Astrocyte of the spinal cord (primary cell): ENCODE data around the gene PABPC1L2B.
"Not testable (repeated sequence)": the region's sequence is repeated elsewhere in the genome, so short reads cannot be mapped to it uniquely, and the experiment has no call there.

Source experiments
- DNase-seq: peaks from one replicate; pipeline ENCODE4 v3.0.0; 2011; ENCODE audit warnings: low read depth, low spot score
- H3K4me3 ChIP-seq: 2 replicates; pipeline ENCODE4 v1.5.1; 2011; ENCODE audit warnings: low read depth, mild to moderate bottlenecking, low read length, moderate library complexity
- in situ Hi-C: cut with HindIII; loops from 2 replicates; pipeline ENCODE4 v1.10.0; 2017; ENCODE audit warnings: low sequenced_read_pairs
- TF ChIP-seq, protein P1 (sequence below): IDR thresholded peaks from 2 replicates; pipeline ENCODE4 v1.5.1; 2012; ENCODE audit warnings: low read depth, mild to moderate bottlenecking, low read length, inconsistent platforms

The PABPC1L2B gene

DNA sequence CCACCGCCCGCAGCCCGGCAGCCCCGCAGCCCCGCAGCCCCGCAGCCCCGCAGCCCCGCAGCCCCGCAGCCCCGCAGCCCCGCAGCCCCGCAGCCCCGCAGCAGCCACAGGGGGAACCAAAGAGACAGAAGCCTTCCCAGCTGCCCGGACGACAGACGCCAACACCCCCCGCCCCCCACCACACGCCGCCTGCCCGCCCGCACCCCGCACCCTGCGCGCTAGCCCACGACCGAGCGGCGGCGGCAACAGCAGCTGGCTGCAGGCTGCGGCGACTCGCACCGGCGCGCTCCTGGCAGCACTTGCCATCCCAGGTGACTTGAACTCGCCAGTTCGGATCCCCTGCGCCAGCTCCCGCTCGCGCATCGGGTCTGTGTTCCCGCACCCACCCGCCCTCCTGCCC, at the start of gene PABPC1L2B:
TSS of gene PABPC1L2B (plus strand) at position 207 of the 400 bp plus-strand sequence. CDS start 704 bp downstream, outside the sequence.
- in situ Hi-C loops, DNase-seq, H3K4me3 ChIP-seq: not testable (repeated sequence)

DNA sequence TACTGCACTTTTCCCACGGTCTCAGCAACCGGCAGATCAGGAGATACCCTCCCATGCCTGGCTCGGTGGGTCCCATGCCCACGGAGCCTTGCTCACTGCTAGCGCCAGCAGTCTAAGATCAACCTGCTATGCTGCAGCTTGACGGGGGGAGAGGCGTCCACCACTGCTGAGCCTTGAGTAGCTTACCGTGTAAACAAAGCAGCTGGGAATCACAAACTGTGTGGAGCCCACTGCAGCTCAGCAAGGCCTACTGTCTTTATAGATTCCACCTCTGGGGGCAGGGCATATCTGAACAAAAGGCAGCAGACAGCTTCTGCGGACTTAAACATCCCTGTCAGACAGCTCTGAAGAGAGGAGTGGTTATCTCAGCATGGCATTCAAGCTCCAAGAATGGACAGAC, 42.8 kb upstream of the PABPC1L2B start:
- DNase-seq, H3K4me3 ChIP-seq, in situ Hi-C loops: not testable (repeated sequence)

DNA sequence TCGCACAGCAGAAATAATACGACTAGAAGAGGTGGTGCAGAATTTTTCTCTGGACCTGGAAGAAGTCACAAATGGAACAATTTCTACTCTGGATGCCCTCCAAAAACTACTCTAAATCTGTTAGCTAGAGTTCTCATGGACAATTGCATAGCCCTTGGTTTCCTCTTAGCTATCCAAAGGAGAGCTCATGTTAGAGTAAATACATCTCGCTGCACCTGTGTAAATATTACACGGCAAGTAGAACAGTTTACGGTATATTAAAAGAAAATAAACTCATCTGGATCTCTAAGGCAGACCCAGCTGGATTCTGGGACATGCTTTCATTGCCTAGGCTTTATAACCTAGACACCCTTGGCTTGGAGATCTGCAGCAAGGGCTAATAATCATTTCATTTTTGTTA, 30.9 kb upstream of the PABPC1L2B start:
- DNase-seq, in situ Hi-C loops, H3K4me3 ChIP-seq: not testable (repeated sequence)

DNA sequence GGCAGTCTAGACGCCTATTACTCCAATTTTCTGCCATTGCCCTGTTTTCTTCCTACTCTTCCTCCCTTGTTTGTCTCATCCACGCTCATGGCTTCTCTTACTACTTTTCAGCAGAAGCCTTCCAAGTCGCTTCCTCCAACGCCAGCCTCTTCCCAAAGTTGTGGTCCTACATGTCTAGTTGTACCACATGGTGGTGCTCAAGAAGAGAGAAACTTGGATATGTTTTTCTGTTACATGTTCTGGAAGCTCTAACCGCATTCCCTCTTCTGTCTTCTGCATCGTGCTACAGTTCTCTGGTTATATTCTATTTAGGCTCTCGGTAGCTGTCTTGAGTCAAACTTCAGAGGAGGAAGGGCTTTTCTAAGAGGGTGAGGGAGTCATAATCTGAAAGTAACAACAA, 27.9 kb upstream of the PABPC1L2B start:
- H3K4me3 ChIP-seq, DNase-seq, in situ Hi-C loops: not testable (repeated sequence)

DNA sequence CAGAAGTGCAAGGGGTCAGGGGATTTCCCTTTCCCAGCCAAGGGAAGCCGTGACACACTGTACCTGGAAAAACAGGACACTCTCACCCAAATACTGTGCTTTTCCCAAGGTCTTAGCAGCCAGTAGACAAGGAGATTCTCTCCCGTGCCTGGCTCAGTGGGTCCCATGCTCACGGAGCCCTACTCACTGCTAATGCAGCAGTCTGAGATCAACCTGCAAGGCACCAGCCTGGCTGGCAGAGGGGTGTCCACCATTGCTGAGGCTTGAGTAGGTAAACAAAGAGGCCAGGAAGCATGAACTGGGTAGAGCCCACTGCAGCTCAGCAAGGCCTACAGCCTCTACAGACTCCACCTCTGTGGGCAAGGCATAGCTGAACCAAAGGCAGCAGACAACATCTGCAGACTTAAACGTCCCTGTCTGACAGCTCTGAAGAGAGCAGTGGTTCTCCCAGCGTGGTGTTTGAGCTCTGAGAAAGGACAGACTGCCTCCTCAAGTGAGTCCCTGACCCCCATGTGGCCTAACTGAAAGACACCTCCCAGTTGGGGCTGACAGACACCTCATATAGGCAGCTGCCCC, 21.8 kb upstream of the PABPC1L2B start:
- H3K4me3 ChIP-seq, in situ Hi-C loops, DNase-seq: not testable (repeated sequence)

DNA sequence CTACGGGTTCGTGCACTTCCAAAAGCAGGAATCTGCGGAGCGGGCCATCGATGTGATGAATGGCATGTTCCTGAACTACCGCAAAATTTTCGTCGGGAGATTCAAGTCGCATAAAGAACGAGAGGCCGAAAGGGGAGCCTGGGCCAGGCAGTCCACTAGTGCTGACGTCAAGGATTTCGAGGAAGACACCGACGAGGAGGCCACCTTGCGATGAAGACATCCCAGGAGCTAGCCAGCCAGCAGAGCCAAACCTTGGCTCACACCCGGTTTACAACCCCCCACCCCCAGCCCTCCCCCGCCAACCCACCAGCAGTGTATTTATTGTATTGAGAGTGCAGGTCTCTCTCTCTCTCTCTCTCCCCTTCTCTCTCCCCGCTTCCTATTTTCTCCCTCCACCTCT, 1.3 kb downstream of the PABPC1L2B start:
- DNase-seq, in situ Hi-C loops, H3K4me3 ChIP-seq: not testable (repeated sequence)

DNA sequence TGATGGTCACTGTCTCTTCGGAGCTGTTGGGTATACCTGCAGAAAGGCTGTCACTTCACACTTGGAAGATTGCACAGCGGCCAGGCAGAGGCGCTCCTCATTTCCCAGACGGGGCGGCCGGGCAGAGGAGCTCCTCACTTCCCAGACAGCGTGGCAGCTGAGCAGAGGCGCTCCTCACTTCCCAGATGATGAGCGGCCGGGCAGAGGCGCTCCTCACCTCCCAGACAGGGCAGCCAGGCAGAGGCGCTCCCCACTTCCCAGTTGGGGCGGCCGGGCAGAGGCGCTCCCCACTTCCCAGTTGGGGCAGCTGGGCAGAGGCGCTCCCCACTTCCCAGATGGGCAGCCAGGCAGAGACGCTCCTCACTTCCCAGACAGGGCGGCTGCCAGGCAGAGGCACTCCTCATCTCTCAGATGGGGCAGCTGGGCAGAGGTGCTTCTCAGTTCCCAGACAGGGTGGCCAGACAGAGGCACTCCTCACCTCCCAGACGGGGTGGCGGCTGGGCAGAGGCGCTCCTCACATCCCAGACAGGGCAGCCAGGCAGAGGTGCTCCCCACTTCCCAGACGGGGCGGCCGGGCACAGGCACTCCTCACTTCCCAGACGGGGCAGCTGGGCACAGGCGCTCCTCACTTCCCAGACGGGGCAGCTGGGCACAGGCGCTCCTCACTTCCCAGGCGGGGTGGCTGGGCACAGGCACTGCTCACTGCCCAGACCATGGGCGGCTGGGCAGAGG, 18.8 kb downstream of the PABPC1L2B start:
- TF ChIP-seq, protein P1, sequence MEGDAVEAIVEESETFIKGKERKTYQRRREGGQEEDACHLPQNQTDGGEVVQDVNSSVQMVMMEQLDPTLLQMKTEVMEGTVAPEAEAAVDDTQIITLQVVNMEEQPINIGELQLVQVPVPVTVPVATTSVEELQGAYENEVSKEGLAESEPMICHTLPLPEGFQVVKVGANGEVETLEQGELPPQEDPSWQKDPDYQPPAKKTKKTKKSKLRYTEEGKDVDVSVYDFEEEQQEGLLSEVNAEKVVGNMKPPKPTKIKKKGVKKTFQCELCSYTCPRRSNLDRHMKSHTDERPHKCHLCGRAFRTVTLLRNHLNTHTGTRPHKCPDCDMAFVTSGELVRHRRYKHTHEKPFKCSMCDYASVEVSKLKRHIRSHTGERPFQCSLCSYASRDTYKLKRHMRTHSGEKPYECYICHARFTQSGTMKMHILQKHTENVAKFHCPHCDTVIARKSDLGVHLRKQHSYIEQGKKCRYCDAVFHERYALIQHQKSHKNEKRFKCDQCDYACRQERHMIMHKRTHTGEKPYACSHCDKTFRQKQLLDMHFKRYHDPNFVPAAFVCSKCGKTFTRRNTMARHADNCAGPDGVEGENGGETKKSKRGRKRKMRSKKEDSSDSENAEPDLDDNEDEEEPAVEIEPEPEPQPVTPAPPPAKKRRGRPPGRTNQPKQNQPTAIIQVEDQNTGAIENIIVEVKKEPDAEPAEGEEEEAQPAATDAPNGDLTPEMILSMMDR, result no peak
- no peak for DNase-seq
- in situ Hi-C loops, result no loop called here
- no peak overlapping the region for H3K4me3 ChIP-seq

DNA sequence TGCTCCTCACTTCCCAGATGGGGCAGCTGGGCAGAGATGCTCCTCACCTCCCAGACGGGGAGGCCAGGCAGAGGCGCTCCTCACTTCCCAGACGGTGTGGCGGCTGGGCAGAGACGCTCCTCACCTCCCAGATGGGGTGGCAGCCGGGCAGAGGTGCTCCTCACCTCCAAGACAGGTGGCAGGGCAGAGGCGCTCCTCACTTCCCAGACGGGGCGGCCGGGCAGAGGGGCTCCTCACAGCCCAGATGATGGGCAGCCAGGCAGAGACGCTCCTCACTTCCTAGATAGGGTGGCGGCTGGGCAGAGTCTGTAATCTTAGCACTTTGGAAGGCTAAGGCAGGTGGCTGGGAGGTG, 19.3 kb downstream of the PABPC1L2B start:
- DNase-seq, in situ Hi-C loops, H3K4me3 ChIP-seq: not testable (repeated sequence)

DNA sequence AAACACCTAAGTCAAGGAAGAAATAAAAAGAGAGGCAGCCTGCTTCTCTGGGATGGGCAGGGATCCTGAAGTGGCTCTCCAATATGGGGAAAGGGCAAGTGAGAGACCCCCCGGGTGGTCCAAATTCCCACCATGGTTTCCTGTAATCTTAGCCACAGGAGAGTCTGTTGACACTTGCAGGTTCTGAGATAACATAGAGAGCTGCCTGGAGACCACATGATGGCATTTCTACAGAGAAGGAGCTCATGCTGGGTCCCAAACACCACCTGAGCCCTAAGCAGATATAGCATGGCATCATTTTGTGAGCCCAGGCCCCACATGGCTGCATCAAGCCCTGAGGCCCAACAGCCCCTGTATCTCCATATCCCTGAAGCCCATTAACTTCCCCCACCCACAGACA, 26.1 kb downstream of the PABPC1L2B start:
- TF ChIP-seq, protein P1, result no peak
- no peak overlapping the region for H3K4me3 ChIP-seq
- in situ Hi-C loops, result no loop called here
- no peak for DNase-seq
